GM21423 (cell line): ENCODE data around the gene ID1.
A peak's percentile ranks its signal among the peaks of the same experiment; 100 is the strongest.

Experiments used
- ATAC-seq: cut with Tn5 transposase; IDR thresholded peaks from one replicate; pipeline ENCODE4 v1.9.1; 2021; ENCODE audit warnings: mild to moderate bottlenecking, moderate library complexity; ENCODE audit not compliant: unreplicated experiment

ID1 gene, protein sequence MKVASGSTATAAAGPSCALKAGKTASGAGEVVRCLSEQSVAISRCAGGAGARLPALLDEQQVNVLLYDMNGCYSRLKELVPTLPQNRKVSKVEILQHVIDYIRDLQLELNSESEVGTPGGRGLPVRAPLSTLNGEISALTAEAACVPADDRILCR

DNA sequence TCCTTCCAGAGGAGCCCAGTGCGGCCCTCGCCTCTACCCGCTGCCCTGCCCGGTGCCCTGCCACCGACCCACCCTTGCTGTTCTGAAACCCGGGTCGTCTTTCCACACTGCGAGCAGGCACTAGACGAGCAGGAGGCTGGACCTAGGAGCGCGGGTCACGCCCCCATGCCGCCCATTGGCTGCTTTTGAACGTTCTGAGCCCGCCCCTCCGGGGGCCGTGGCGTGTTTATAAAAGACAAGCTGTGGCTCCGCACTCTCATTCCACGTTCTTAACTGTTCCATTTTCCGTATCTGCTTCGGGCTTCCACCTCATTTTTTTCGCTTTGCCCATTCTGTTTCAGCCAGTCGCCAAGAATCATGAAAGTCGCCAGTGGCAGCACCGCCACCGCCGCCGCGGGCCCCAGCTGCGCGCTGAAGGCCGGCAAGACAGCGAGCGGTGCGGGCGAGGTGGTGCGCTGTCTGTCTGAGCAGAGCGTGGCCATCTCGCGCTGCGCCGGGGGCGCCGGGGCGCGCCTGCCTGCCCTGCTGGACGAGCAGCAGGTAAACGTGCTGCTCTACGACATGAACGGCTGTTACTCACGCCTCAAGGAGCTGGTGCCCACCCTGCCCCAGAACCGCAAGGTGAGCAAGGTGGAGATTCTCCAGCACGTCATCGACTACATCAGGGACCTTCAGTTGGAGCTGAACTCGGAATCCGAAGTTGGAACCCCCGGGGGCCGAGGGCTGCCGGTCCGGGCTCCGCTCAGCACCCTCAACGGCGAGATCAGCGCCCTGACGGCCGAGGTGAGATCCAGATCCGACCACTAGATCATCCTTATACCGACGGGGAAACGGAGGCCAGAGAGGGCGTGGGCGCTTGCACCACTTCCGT, at the start of gene ID1:
TSS of gene ID1 (plus strand) at position 259 of the 871 bp plus-strand sequence. CDS start at position 358, 99 bp downstream.
- peak; percentile 90 for ATAC-seq

DNA sequence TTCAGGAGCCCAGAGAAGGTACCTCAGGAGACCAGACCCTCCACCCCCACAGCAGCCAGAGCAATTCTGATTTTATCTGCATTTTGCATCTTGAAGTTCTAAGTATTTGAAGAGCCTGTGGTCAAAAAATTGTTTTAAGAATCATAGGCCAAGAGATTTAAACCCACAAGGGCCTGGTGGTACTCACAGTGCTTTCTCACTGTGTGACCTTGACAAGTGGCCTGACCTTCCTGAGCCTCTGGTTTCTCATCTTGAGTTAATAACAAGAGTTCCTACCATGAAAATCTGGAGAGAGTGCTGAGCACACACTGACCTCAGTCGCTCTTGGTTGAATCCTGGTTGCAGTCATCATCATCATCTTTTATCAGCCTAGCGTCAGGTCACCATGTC, 45.4 kb upstream of the ID1 start:
- ATAC-seq: no peak

DNA sequence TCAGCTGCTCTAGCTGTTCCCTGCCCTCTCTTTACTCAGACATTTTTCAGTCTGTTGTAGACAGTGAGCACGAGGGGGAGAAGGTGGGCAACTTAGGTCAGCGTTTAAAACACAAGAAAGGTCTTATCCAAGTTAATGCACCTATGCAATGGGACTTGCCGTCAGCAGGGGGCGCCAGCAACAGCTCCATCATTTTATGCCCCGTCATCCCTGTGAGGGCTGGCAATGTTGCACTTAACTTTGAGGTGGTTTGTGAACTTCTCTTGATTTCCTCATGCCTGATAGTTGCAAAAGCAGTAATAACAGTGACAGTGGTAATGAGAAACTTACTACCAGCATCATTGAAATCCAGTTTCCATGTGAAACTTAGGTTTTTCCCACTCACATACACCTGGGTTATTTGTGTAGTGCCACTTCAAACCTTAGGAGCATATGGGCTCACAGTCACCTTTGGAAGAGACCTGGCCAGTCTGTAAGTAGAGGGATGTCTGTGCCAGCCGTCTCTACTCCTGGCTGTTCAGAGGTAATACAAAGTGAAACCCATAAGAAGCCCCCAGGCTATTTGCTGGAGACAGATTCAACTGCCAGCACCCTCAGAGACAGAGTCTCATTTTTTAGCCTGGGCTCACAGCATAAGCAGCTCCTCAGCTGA, 44.9 kb upstream of the ID1 start:
- peak; percentile 49 for ATAC-seq

DNA sequence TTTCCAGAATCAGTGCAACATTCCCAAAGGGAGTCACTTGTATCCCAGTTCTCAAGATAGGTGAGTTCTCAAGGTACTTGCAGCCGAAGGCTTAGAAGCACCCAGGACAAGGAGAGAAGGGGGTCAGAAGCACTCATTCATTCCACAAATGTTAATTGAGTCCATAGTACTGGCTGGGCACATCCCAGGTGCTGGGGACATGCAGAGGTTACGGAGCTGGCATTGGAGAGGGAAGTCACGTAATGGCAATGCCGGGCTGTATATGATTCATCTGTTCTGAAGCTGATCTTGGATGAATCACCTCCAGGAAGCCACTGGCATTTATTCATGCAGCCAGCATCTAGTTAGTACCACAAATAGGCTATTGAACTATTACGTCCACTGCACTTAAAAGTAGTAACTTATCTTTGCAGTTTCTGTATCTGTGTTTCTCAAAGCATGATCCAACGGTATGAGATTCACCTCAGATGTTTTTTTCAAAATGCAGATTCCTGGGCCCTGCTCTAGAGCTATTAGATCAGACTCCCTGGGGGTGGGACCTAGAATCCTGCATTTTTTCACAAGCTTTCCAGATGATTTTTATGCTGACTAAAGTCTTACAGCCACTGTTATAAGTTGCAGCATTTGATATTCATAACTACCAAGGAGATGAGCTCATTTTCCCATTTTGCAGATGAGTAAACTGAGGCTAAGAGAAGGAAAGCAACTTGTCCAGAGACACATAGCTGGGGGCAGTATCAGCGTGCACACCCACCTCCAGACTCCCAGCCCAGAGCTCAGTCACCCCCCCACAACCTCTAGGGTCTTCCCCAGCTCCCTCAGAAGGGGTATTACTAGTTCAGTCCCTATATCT, 44.1 kb upstream of the ID1 start:
- no peak for ATAC-seq

DNA sequence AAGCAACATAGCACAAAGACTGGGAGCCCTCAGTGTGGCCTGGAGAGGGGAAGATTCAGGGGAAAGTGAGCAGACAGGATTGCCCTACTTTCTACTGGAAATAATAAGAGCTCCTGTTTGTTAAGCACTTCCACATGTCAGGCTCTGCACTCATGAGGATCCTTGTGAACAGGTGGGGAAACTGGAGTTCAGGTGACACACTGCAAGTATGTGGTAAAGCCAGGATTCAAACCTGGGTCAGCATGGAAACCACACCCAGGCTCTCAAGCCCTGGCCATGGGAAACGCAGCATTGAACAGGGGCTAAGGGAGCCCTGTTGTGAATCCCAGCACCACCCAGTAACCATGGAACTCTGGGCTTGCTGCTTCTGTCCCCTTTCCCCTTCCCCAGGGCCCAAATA, 42.8 kb upstream of the ID1 start:
- ATAC-seq: no peak

DNA sequence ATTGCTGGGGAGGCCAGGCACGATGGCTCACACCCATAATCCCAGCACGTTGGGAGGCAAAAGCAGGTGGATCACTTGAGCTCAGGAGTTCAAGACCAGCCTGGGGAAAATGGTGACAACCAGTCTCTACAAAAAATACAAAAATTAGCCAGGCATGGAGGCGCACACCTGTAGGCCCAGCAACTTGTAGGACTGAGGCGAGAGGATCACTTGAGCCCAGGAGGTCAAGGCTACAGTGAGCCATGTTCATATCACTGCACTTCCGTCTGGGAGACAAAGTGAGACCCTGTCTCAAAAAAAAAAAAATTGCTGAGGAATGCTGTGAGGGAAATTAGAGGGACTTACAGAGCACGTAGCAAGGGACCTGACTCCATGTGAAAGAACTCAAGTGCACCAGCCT, 40.8 kb upstream of the ID1 start:
- ATAC-seq: no peak

DNA sequence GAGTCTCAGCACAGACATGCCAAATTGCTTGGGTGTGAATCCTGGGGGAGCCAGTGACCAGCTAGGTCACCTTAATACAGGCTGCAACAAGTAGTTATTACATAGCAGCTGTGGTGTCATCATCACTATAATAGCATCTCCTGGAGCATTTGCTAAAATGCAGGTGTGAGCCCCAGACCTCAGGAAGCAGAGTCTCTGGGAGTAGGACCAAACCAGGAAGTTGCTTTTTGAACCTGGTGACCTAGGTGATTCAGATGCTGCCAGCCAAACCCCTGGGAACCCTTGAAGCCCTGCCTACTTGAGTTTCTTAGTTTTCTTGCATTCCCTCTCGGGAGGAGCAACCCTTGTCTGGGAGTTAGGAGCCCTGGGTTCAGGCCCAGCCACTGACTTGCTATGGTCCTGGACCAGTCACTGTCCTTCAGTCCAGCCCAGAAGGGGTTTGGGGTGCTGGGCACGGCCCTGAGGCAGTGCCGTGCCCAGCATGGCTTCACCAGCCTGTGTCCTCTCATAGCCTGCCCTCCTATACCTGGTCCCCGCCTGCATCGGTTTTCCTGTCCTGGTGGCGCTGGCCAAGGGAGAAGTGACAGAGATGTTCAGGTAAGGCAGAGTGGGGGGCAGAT, 39.3 kb upstream of the ID1 start:
- no peak for ATAC-seq

DNA sequence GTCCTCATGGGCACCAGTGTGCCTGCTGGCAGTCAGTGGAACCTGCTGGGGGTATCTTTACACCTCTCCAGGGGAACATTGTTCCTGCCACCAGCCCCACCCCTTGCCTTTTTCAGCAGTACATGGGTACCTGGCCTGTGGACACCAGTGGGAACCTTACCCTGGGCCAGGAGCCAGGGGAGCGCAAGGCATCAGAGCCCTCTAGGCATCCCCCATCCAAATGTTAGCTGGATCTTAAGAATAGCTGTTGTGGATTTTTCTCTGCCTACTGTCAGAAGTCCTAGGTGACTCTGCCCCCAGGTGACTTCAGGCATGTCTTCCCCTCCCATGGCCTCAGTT, 38.8 kb upstream of the ID1 start:
- ATAC-seq: no peak

DNA sequence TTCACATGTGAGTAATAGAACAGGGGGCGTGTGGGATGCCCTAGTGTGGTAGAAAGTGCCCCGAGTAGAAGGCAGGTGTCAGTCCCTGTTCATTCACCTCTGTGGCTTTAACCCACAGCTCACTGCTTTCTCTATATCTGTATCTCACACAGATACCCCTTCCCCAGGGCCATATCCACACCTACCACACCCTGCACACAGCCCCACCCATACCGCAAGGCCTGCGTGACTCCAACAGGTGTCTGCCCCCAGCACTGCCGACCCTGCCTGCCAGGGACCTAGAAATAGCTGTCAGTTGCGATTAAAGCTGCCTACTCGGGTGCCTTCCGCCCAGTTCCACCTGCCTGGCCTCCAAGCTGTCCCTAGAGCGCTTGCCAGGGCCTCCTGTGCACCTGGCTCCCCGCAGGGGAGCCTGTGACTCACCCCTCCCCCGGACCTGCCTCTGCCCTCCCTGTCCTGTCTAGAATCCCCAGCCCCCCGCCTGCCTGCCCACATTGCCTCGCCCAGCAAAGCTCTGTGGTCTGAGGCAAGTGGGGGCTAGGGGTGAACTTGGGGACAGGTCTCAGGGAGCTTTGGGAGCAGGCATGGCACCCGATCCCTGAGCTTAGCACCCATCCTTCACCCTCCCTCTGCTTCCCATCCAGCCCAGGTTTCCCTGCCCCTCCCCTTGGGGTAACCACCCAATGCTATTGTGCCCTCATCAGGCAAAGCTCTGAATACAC, 38.3 kb upstream of the ID1 start:
- ATAC-seq: no peak

DNA sequence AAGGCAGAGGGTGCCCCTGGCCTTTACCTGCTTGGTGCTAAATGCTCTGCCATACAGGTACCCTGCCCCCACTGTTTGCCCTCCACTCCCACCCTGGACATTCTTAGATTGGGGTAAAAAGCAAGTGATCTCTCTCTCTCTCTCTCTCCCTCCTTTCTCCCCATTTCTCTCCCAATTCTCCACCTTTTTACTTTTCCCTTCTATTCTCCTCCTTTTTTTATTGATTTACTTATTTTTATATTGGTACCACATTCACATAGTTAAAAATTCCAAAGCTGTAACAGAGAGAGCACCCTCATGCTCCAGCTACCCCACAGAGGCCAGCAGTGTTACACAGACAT, 37.7 kb upstream of the ID1 start:
- ATAC-seq: no peak

DNA sequence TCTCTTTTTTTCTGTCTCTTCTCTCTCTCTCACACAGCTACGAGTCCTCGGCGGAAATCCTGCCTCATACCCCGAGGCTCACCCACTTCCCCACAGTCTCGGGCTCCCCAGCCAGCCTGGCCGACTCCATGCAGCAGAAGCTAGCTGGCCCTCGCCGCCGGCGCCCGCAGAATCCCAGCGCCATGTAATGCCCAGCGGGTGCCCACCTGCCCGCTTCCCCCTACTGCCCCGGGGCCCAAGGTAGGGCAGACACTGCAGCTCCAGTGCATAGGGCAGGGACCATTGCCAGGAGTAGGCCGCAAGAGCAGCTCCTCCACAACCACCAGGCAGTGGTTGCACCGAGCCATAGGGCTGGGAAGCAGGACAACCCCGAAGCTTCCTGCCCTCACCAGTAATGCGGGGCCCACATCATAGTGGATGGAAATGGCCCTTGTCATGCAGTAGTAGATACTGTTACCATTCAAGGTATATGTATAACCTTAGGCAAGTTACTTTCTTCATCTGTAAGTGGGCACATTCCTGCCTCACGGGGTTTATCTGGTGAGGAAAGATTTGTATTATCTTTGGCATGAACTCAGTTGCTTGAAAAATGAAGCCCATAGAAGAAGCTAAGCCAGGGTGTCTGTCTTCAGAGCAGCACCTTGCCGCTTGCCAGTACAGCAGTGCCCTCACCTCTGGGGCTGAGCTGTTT, 36.9 kb upstream of the ID1 start:
- no peak for ATAC-seq

DNA sequence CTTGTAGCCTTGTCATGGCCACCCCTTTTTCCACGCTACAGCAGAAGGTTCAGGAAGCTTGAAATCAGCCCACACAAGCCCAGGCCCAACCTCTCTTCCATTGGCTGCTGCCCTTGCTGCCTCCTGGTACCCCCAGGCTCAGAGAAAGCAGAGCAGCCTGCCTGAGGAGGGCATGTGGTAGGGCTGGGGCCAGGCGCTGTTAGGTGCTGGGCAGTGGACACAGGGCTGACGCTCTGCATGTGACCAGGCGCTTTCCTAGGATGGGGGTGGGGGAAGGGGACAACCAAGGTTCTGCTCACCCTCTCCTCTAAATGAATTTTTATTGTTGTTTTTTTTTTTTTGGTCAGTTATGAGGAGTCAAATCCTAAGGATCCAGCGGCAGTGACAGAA, 36.3 kb upstream of the ID1 start:
- ATAC-seq: no peak

DNA sequence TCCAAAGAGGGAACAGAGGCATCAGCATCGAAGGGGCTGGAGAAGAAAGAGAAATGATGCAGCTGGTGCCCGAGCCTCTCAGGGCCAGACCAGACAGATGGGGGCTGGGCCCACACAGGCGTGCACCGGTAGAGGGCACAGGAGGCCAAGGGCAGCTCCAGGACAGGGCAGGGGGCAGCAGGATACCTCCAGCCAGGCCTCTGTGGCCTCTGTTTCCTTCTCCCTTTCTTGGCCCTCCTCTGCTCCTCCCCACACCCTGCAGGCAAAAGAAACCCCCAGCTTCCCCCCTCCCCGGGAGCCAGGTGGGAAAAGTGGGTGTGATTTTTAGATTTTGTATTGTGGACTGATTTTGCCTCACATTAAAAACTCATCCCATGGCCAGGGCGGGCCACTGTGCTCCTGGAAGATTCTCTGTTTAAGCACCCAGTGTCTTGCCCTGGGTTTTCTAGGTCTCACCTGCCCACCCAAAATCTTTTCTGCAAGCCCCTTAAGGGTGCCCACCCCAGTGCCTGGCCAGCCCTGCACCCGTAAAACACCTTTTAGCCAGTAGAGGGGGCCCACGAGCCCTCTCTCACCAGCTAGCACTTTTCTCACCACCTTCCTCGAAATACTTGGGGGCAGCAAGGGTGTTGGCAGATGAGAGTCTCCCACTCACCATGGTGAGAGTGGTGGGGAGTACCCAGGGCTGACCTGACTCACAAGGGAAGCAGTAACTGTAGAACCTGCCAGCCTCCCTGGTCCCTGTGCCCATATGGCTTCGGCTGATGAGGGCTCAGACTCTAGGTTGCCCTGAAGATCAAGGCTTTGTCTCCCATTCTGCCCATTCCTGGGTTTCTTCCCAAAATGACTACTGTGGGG, 35.7 kb upstream of the ID1 start:
- no peak for ATAC-seq

DNA sequence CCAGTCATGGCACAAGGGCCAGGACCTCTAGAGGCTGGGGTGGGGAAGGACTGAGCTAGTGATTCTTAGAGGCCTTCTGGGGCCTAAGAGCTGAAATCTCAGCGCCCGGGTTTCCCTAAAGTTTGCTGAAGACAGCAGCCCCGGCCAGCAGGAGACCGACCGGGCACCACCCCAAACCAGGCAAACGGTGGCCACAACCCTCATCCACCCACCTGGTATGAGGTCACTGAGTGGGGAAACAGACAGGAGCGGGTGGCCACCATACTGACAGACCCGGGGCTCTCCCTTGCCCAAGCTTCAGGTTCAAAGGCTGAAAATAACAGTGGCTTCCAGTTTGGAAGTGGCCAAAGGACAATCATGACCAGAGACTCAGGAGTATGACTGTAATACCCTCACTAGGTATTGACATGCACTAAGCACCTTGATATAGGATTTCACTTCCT, 35.0 kb upstream of the ID1 start:
- ATAC-seq: no peak

DNA sequence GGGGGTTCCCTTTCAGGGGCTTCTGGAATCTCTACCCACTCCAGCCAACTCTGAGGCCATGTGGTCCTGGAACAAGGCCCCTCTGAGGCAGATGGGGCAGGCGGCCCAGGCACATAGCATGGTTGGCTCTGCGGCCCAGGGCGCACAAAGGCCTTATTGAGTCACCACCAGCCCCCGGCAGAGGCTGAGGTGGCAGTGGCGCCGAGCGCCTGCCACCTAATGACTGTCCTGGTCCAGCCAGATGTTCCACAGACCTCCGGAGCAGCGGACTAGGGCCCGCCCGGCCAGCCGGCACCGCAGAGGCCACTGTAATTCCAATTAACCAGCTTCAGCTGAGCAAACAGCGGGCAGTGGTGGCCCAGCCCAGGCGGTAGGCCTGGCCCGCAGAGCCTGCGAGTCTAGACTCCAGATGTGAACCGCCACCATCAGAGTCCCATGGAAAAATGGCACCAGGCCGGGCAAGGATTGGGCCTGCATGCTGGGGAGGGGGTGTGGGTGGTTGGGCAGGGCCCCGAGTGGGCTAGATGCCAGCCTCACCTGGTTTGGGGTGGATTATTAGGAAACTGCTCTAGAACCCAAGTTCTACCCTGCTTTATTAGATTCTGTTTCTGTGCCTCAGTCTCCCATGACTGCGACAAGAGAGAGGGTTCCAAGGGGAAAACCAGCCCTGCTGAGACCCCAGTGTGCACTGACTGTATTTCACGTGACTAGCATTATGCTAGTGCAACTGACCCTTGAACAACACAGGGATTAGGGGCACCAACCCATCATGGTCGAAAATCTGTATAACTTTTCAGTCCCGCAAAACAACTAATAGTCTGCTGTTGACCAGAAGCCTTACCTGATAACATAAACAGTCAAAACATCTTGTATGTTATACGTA, 34.1 kb upstream of the ID1 start:
- ATAC-seq: no peak

DNA sequence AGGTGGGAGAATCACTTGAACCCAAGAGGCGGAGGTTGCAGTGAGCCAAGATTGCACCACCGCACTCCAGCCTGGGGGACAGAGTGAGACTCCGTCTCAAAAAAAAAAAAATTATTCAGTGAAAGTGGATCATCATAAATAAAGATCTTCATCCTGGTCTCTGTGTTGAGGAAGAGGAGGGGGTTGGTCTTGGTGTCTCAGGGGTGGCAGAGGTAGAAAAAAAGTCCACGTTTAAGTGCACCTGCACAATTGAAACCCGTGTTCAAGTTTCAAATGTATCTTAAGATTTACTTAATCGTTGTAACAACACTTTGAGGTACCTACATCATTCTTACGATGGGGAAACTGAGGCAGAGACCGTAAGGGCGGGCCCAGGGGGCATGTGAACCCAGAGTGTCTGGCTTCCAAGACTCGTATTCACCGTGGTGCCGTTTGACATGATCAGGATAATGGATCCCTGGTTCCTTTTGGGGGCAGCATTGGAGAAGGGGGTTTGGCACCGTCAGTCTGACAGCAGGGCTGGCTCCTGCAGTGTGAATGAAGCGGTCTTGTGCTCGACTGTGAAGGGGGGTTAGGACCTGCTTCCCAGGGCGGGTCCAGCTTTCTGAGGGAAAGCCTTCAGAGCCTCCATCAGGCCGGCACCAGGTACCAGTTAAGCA, 32.9 kb upstream of the ID1 start:
- no peak for ATAC-seq
